ENCODE data around the gene ZNF330.

The ZNF330 gene

DNA sequence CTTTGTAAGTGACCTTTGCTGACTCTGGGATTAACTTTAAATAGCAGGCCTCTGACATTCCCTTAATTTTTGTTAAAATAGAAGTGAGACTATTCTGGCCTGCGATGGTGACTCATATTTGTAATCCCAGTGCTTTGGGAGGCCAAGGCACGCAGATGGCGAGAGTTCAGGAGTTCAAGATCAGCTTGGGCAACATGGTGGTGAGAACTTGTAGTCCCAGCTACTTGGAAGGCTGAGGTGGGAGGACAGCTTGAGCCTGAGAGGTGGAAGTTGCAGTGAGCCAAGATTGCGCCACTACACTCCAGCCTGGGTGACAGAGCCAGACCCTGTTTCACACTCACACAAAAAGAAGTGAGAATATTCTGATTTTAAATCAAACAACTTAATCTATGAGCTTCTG, 27.3 kb downstream of the ZNF330 start:
- no peak overlapping the region for H3K4me3 ChIP-seq (ENCODE audit: low read length)
- TF ChIP-seq, protein P1, sequence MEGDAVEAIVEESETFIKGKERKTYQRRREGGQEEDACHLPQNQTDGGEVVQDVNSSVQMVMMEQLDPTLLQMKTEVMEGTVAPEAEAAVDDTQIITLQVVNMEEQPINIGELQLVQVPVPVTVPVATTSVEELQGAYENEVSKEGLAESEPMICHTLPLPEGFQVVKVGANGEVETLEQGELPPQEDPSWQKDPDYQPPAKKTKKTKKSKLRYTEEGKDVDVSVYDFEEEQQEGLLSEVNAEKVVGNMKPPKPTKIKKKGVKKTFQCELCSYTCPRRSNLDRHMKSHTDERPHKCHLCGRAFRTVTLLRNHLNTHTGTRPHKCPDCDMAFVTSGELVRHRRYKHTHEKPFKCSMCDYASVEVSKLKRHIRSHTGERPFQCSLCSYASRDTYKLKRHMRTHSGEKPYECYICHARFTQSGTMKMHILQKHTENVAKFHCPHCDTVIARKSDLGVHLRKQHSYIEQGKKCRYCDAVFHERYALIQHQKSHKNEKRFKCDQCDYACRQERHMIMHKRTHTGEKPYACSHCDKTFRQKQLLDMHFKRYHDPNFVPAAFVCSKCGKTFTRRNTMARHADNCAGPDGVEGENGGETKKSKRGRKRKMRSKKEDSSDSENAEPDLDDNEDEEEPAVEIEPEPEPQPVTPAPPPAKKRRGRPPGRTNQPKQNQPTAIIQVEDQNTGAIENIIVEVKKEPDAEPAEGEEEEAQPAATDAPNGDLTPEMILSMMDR (conservative IDR thresholded peaks at IDR 0.05; ENCODE audit: low read length): no peak
- peak; percentile 83 for DNase-seq (ENCODE audit: low read depth)

DNA sequence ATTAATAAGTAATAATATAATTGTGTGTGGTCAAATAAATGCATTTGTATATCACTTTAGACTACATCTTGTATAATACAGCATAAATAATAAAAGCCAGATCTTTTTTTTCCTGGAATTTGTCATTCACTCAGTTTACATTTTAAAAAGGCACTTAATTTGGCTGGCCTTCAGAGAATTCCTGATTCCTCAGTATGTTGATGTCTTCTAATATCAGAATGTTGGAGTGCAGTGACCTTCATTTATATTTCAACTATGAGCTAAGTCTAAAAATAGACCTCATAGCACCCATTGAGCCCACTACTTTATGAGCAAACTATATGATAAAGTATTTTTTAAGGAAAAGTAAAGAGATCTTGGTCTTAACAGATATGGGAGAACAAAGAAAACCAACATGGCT, 27.8 kb downstream of the ZNF330 start:
- no peak for DNase-seq (ENCODE audit: low read depth)
- no peak overlapping the region for H3K4me3 ChIP-seq (ENCODE audit: low read length)
- TF ChIP-seq, protein P1 (conservative IDR thresholded peaks at IDR 0.05; ENCODE audit: low read length): no peak

DNA sequence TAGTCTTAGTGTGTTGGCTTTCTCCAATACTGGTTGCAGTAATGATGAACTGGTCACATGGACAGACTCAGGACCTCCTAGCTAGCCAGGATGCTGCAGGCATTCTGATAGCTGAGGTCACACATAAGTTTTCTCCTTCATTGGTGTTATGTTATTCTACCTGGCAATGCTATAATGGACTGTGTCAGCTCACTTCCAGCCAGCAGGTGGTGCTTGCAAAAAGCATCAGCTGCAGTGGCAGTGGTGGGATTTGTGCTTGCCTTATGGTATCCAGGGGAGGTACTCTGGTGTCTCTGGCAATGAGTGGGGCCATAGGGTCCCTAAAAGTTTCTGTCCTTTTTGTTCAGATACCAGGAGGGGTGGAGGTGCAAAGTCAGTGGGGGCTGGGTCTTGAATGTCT, 33.6 kb downstream of the ZNF330 start:
- H3K4me3 ChIP-seq (ENCODE audit: low read length): no peak overlapping the region
- TF ChIP-seq, protein P1 (conservative IDR thresholded peaks at IDR 0.05; ENCODE audit: low read length): no peak
- DNase-seq (ENCODE audit: low read depth): no peak

DNA sequence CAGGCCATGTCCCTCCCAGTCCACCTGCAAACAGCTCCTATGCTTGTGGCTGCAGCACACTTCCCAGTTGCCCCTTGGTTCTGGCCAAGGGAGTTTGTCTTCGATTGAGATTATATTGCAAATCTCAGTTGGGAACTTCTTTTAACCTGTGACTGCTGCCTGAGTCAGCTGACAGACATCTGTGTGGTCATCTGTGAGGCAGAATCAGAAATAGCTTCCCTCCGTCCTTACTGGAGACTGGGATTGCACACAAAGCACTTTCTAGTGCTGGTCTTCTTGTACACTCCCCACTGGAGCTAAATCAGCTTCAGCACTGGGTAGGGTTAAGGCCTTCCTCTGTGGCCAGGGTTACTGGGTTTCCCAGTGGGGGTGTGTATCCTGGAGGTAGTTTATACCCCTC, 34.3 kb downstream of the ZNF330 start:
- no peak overlapping the region for H3K4me3 ChIP-seq (ENCODE audit: low read length)
- DNase-seq (ENCODE audit: low read depth): no peak
- TF ChIP-seq, protein P1 (conservative IDR thresholded peaks at IDR 0.05; ENCODE audit: low read length): no peak

DNA sequence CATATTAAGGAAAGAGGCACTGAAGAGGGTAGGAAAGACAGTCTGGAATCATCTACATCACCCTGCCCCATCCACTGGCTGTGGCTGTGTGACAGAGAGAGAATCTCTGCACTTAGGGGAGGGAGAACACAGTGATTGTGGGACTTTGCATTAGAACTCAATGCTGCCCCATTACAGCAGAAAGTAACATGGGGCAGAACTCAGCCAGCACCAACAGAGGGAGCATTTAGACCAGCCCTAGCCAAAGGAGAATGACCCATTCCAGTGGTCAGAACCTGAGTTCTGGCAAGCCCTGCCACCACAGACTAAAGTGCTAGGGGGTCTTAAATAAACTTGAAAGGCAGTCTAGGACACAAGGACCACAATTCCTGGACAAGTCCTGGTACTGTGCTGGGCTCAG, 37.9 kb downstream of the ZNF330 start:
- no peak overlapping the region for H3K4me3 ChIP-seq (ENCODE audit: low read length)
- TF ChIP-seq, protein P1 (conservative IDR thresholded peaks at IDR 0.05; ENCODE audit: low read length): no peak
- DNase-seq (ENCODE audit: low read depth): no peak

DNA sequence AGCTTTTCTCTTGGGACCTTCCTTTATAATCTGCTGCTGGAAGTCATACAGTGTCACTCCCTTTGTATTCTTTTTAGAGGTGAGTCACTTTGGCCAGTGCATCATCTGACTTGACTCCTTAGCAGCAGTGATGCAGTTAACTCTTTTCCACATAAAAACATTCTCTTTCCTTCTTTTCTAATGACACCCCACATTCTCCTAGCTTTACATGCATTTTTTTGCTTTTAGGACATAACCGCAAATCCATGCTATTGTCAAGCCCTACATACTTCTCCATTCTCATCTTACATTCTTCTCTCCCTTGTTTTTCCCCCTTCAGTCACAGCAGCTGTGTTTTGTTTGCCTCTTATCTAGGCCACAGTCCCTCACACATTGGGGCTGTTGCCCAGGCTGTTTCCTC, 55.1 kb downstream of the ZNF330 start:
- peak; percentile 92 for DNase-seq (ENCODE audit: low read depth)
- H3K4me3 ChIP-seq (ENCODE audit: low read length): no peak overlapping the region
- TF ChIP-seq, protein P1 (conservative IDR thresholded peaks at IDR 0.05; ENCODE audit: low read length): no peak

DNA sequence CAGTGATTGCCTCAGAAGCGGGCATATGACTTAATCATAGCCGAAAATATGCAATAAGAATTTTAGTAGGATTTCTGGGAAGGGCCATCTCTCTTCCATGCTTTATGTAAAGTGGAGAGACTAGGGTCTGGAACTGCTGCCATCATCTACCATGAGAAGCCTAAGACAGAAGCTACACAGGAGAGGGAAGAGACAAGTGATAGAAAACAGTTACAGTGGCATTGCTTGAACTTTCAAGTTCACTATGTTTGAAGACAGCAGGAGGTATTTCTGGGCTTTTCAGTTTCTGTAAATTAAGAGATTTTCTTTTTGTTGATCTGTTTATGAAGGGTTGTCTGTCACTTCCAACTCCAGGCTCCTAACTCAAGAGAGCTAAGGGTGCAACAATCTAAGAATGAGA, 62.5 kb downstream of the ZNF330 start:
- TF ChIP-seq, protein P1 (conservative IDR thresholded peaks at IDR 0.05; ENCODE audit: low read length): no peak
- DNase-seq (ENCODE audit: low read depth): no peak
- no peak overlapping the region for H3K4me3 ChIP-seq (ENCODE audit: low read length)

All from AG10803 (cell line).